WTC11 (cell line): Measurements from ENCODE around the gene OR10D3. TPM values are rescaled to one million over a fixed set of nuclear protein-coding genes. Genes with fewer than 3 reads are reported as not detected.

ENCODE experiments used
- ATAC-seq: fragments of 200-7000 bp; cut with Tn5 transposase; 2 replicates; pipeline ENCODE4 v1.10.0; 2021; ENCODE audit warnings: mild to moderate bottlenecking, moderate library complexity
- CTCF ChIA-PET: fragments of 300-600 bp; sonication (Branson Sonifier 250); formaldehyde crosslinking; loops from one replicate; lab custom pipeline; 2021; ENCODE audit warnings: antibody characterized with exemption; lab: Charles Lee
- POLR2A ChIA-PET: fragments of 350-600 bp; sonication (Branson Sonifier 250); formaldehyde crosslinking; loops from one replicate; lab custom pipeline; 2021; ENCODE audit warnings: antibody characterized with exemption; lab: Charles Lee
- DNase-seq: peaks from one replicate; pipeline ENCODE4 v3.0.0; 2021; ENCODE audit warnings: low spot score
- H3K27ac Mint-ChIP-seq: 2 replicates; pipeline ENCODE4 v1.8.0; 2021; ENCODE audit warnings: mixed read lengths
- H3K27me3 Mint-ChIP-seq: 2 replicates; pipeline ENCODE4 v1.8.0; 2021; ENCODE audit warnings: low read depth, mild to moderate bottlenecking, moderate library complexity, mixed read lengths
- H3K36me3 Mint-ChIP-seq: 2 replicates; pipeline ENCODE4 v1.8.0; 2021; ENCODE audit warnings: mixed read lengths
- H3K4me1 Mint-ChIP-seq: 2 replicates; pipeline ENCODE4 v1.8.0; 2022; ENCODE audit warnings: mixed read lengths
- H3K4me3 Mint-ChIP-seq: 2 replicates; pipeline ENCODE4 v1.8.0; 2021; ENCODE audit warnings: mild to moderate bottlenecking, moderate library complexity, mixed read lengths
- H3K9me3 Mint-ChIP-seq: 2 replicates; pipeline ENCODE4 v1.8.0; 2021; ENCODE audit warnings: mixed read lengths
- ARID4B ChIP-seq: sonication (generic); formaldehyde crosslinking; IDR thresholded peaks from 2 replicates; pipeline ENCODE4 v1.8.0; 2023; ENCODE audit warnings: missing genetic modification reagents, mild to moderate bottlenecking, borderline replicate concordance
- CBFB ChIP-seq: sonication (generic); formaldehyde crosslinking; IDR thresholded peaks from 2 replicates; pipeline ENCODE4 v1.8.1; 2022; ENCODE audit warnings: mild to moderate bottlenecking, low read depth, missing genetic modification reagents
- CREB1 ChIP-seq: sonication (generic); formaldehyde crosslinking; IDR thresholded peaks from 2 replicates; pipeline ENCODE4 v1.8.0; 2023; ENCODE audit warnings: mild to moderate bottlenecking, missing genetic modification reagents
- E2F1 ChIP-seq: sonication (generic); formaldehyde crosslinking; IDR thresholded peaks from 2 replicates; pipeline ENCODE4 v1.8.0; 2022; ENCODE audit warnings: mild to moderate bottlenecking, missing genetic modification reagents
- ELF4 ChIP-seq: sonication (generic); formaldehyde crosslinking; IDR thresholded peaks from 2 replicates; pipeline ENCODE4 v1.8.1; 2022; ENCODE audit warnings: low read depth, mild to moderate bottlenecking, moderate library complexity, missing genetic modification reagents
- ERG ChIP-seq: fragments of 250-450 bp; sonication (Bioruptor Pico); IDR thresholded peaks from 2 replicates; pipeline ENCODE4 v1.8.0; 2021; ENCODE audit warnings: mild to moderate bottlenecking
- FOXK1 ChIP-seq: sonication (generic); formaldehyde crosslinking; IDR thresholded peaks from 2 replicates; pipeline ENCODE4 v1.8.0; 2022; ENCODE audit warnings: mild to moderate bottlenecking, moderate library complexity, missing genetic modification reagents
- HMGA2 ChIP-seq: fragments of 250-450 bp; sonication (Bioruptor Pico); IDR thresholded peaks from 2 replicates; pipeline ENCODE4 v1.4.0; 2021; ENCODE audit warnings: mild to moderate bottlenecking, moderate library complexity
- IRF1 ChIP-seq: sonication (generic); formaldehyde crosslinking; IDR thresholded peaks from 2 replicates; pipeline ENCODE4 v1.8.0; 2023; ENCODE audit warnings: missing genetic modification reagents
- IRF2 ChIP-seq: sonication (generic); formaldehyde crosslinking; IDR thresholded peaks from 2 replicates; pipeline ENCODE4 v1.8.0; 2022; ENCODE audit warnings: low read depth, missing genetic modification reagents, borderline replicate concordance
- JAZF1 ChIP-seq: fragments of 250-450 bp; sonication (Bioruptor Pico); IDR thresholded peaks from 2 replicates; pipeline ENCODE4 v1.9.0; 2021; ENCODE audit warnings: moderate library complexity, mild to moderate bottlenecking, inconsistent platforms
- MLX ChIP-seq: sonication (generic); formaldehyde crosslinking; IDR thresholded peaks from 2 replicates; pipeline ENCODE4 v1.8.1; 2023; ENCODE audit warnings: mild to moderate bottlenecking, missing genetic modification reagents, moderate library complexity
- NFE2L1 ChIP-seq: sonication (generic); formaldehyde crosslinking; IDR thresholded peaks from 2 replicates; pipeline ENCODE4 v1.8.1; 2023; ENCODE audit warnings: missing genetic modification reagents
- RELA ChIP-seq: sonication (generic); formaldehyde crosslinking; IDR thresholded peaks from 2 replicates; pipeline ENCODE4 v1.8.1; 2022; ENCODE audit warnings: missing genetic modification reagents, mild to moderate bottlenecking, borderline replicate concordance
- SMAD4 ChIP-seq: sonication (generic); formaldehyde crosslinking; IDR thresholded peaks from 2 replicates; pipeline ENCODE4 v1.8.0; 2022; ENCODE audit warnings: mild to moderate bottlenecking, missing genetic modification reagents
- SOX15 ChIP-seq: fragments of 250-450 bp; sonication (Bioruptor Pico); IDR thresholded peaks from 2 replicates; pipeline ENCODE4 v1.9.0; 2021; ENCODE audit warnings: mild to moderate bottlenecking
- SP1 ChIP-seq: sonication (generic); formaldehyde crosslinking; conservative IDR thresholded peaks from 2 replicates; pipeline ENCODE4 v1.8.1; 2022; ENCODE audit warnings: missing genetic modification reagents
- TCF7 ChIP-seq: sonication (generic); formaldehyde crosslinking; IDR thresholded peaks from 2 replicates; pipeline ENCODE4 v1.8.0; 2022; ENCODE audit warnings: mild to moderate bottlenecking, low read depth, missing genetic modification reagents, moderate library complexity
- USF1 ChIP-seq: sonication (generic); formaldehyde crosslinking; IDR thresholded peaks from 2 replicates; pipeline ENCODE4 v1.8.0; 2022; ENCODE audit warnings: mild to moderate bottlenecking, missing genetic modification reagents
- ZBTB21 ChIP-seq: sonication (generic); formaldehyde crosslinking; IDR thresholded peaks from 2 replicates; pipeline ENCODE4 v1.8.1; 2023; ENCODE audit warnings: mild to moderate bottlenecking, missing genetic modification reagents, borderline replicate concordance
- ZNF219 ChIP-seq: sonication (generic); formaldehyde crosslinking; IDR thresholded peaks from 2 replicates; pipeline ENCODE4 v1.8.0; 2023; ENCODE audit warnings: missing genetic modification reagents, mild to moderate bottlenecking, borderline replicate concordance
- ZNF263 ChIP-seq: sonication (generic); formaldehyde crosslinking; IDR thresholded peaks from 2 replicates; pipeline ENCODE4 v1.8.1; 2022; ENCODE audit warnings: low read depth, mild to moderate bottlenecking, moderate library complexity, missing genetic modification reagents
- ZNF423 ChIP-seq: fragments of 250-450 bp; sonication (Bioruptor Pico); IDR thresholded peaks from 2 replicates; pipeline ENCODE4 v2.1.2; 2022; ENCODE audit warnings: mild to moderate bottlenecking, moderate library complexity
- ZNF671 ChIP-seq: fragments of 250-450 bp; sonication (Bioruptor Pico); IDR thresholded peaks from 2 replicates; pipeline ENCODE4 v1.8.0; 2021; ENCODE audit warnings: mild to moderate bottlenecking
- total RNA-seq: library from RNA; stranded (reverse); gene quantifications from 3 replicates; pipeline ENCODE4 v1.2.3, GENCODE V29; 2021
- TF ChIP-seq, protein P1 (sequence below): sonication (generic); formaldehyde crosslinking; IDR thresholded peaks from 2 replicates; pipeline ENCODE4 v1.8.1; 2022; ENCODE audit warnings: missing genetic modification reagents, borderline replicate concordance
- TF ChIP-seq, protein P2 (sequence below): fragments of 250-450 bp; sonication (Bioruptor Pico); IDR thresholded peaks from 2 replicates; pipeline ENCODE4 v2.1.2; 2022; ENCODE audit warnings: mild to moderate bottlenecking, moderate library complexity

OR10D3 gene
- total RNA-seq, 1 experiment from 2014 or later: not detected

DNA sequence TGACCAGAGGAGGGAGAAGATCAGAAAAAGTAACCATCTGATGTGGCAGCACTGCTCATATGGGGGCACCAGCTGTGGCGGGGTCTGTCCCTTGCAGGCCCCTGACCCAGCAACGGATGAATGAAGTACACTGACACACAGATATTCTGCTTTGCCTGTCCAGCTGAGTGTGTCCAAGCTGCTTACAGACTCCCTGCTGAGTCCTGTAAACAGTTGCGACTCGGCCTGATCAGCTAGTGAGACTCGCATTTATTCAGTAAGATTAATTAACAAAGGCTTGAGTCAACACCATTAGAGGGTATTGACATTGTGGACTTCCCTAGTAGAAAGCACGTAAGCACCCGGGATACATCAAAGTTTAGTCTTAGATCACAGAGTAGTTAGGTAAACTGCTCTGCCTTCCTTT is 15.3 kb upstream of the OR10D3 start:
- Mint-ChIP-seq H3K4me1 (peaks cover 9% of the 10 kb centered on the region), H3K9me3 (peaks cover 8% of the 10 kb centered on the region), H3K36me3 (peaks cover 6% of the 10 kb centered on the region), H3K4me3 (no peak overlapping the region), H3K27ac (no peak overlapping the region), H3K27me3 (peaks cover 89% of the 10 kb centered on the region)
- ChIA-PET POLR2A (no interaction called here), CTCF (interaction anchor here (1.4 kb wide), 1 partner anchor 45 kb away, joined by 5 read pairs; no protein-coding TSS in a partner anchor)
- no peak for TF ChIP-seq ZNF423 (CRISPR knock-in tag)
- no peak for TF ChIP-seq CBFB (CRISPR knock-in tag)
- no peak for TF ChIP-seq RELA (CRISPR knock-in tag)
- TF ChIP-seq IRF1 (CRISPR knock-in tag): no peak
- no peak for TF ChIP-seq ERG (CRISPR knock-in tag)
- no peak for TF ChIP-seq CREB1 (CRISPR knock-in tag)
- TF ChIP-seq ZNF671 (CRISPR knock-in tag): no peak
- no peak for TF ChIP-seq TCF7
- TF ChIP-seq ARID4B (CRISPR knock-in tag): no peak
- TF ChIP-seq ZNF263 (CRISPR knock-in tag): no peak
- no peak for TF ChIP-seq E2F1 (CRISPR knock-in tag)
- TF ChIP-seq, protein P1, sequence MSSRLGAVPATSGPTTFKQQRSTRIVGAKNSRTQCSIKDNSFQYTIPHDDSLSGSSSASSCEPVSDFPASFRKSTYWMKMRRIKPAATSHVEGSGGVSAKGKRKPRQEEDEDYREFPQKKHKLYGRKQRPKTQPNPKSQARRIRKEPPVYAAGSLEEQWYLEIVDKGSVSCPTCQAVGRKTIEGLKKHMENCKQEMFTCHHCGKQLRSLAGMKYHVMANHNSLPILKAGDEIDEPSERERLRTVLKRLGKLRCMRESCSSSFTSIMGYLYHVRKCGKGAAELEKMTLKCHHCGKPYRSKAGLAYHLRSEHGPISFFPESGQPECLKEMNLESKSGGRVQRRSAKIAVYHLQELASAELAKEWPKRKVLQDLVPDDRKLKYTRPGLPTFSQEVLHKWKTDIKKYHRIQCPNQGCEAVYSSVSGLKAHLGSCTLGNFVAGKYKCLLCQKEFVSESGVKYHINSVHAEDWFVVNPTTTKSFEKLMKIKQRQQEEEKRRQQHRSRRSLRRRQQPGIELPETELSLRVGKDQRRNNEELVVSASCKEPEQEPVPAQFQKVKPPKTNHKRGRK: no peak
- no peak for TF ChIP-seq SOX15
- no peak for TF ChIP-seq SP1
- TF ChIP-seq ELF4 (CRISPR knock-in tag): no peak
- ATAC-seq (peak; percentile 59; the same call in 1 of the 2 replicates), DNase-seq (no peak)

DNA sequence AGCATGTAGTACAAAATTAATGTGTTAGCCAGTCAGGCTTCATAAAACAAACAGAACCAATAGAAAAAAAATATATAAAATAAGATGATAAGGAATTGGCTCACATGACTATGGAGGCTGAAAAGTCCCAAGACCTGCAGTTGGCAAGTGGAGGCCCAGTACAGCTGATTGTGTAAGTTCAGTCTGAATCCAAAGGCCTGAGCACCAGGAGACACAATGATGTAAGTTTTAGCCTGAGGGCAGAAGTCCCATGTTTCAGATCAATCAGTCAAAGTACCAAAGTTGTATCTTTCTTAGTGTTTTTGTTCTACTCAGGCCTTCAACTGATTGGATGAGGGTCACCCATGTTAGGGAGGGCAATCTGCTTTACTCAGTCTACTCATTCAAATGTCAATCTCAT is 14.3 kb upstream of the OR10D3 start:
- TF ChIP-seq USF1 (CRISPR knock-in tag): no peak
- no peak for TF ChIP-seq NFE2L1 (CRISPR knock-in tag)
- no peak for TF ChIP-seq MLX (CRISPR knock-in tag)
- TF ChIP-seq ZBTB21: no peak
- TF ChIP-seq, protein P2, sequence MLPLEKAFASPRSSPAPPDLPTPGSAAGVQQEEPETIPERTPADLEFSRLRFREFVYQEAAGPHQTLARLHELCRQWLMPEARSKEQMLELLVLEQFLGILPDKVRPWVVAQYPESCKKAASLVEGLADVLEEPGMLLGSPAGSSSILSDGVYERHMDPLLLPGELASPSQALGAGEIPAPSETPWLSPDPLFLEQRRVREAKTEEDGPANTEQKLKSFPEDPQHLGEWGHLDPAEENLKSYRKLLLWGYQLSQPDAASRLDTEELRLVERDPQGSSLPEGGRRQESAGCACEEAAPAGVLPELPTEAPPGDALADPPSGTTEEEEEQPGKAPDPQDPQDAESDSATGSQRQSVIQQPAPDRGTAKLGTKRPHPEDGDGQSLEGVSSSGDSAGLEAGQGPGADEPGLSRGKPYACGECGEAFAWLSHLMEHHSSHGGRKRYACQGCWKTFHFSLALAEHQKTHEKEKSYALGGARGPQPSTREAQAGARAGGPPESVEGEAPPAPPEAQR: no peak
- no peak for TF ChIP-seq IRF2
- TF ChIP-seq FOXK1 (CRISPR knock-in tag): no peak
- TF ChIP-seq JAZF1 (CRISPR knock-in tag): no peak
- TF ChIP-seq HMGA2 (CRISPR knock-in tag): no peak
- no peak for TF ChIP-seq SMAD4 (CRISPR knock-in tag)
- TF ChIP-seq ZNF219 (CRISPR knock-in tag): no peak
- TF ChIP-seq, all 79 proteins: peak for 0
- H3K4me3 Mint-ChIP-seq: no peak overlapping the region
- peaks cover 86% of the 10 kb centered on the region for H3K27me3 Mint-ChIP-seq
- CTCF ChIA-PET: no interaction called here
- peaks cover 11% of the 10 kb centered on the region for H3K4me1 Mint-ChIP-seq
- H3K9me3 Mint-ChIP-seq: peaks cover 8% of the 10 kb centered on the region
- ATAC-seq: no peak
- H3K36me3 Mint-ChIP-seq: peaks cover 6% of the 10 kb centered on the region
- no peak overlapping the region for H3K27ac Mint-ChIP-seq
- no peak for DNase-seq
- POLR2A ChIA-PET: no interaction called here
